ENCODE data around the gene SMAGP. TPM values are rescaled to one million over a fixed set of nuclear protein-coding genes. Genes with fewer than 3 reads are reported as not detected.
"Not testable (repeated sequence)": the region's sequence is repeated elsewhere in the genome, so short reads cannot be mapped to it uniquely, and the experiment has no call there.

The SMAGP gene
- total and polyA plus RNA-seq, 2 of the 13 experiments (the other 11 are each of a cell fraction or from before 2014, with no cell fraction given), result 9.2 TPM

DNA sequence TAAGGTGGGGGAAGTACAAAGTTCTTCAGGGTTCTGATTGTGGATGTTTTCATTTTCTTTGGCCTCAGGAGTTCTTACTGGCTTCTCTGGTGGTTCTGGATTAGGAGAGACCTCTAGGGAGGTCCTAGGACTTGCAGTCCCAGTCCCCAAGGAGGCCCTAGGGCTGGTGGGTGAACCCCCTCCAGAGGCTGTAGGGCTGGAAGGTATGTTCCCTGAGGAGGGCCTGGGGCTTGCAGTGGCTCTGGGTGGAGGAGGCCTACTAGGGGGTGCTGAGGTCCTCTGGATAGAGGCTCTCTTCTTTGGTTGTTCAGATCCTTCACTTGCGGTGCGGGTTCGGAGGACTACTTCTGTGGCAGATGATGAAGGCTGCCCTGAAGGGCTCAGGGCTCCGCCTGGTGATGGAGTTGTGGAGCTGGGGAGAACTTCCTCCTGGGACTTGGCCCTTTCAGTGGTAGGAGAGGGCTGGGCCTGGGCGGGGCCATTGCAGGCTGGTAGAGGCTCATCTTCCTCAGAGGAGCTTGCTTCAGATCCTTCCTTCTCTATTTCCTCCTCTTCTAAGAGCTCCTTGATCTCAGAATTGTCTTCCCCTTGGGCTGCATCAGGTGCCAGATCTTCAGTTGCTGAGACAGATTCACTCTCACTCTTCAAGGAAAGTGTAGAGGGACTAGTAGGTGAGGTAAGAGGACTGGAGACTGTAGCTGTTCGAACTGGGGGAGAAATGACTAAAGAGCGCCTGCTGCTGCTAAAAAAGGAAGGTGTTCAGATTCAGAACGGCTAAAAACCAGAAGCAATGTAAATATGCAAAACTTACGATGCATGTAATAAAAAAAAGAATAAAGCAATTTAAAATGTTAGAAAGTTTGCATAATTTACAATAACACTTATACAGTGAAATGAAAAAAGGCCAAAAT is 21.6 kb upstream of the SMAGP start:
- 3% methylated on average over 5 of the region's 9 CpGs for WGBS (ENCODE audit: low lambda C conversion rate)
- DNase-seq (ENCODE audit: low spot score) (peak; percentile 15), ATAC-seq (peak; percentile 92), FAIRE-seq (peak; percentile 52)
- intact Hi-C loops (cut with micrococcal nuclease; ENCODE audit: unreplicated experiment); H3K4me1 ChIP-seq (ENCODE audit: insufficient read depth, low read length); H4K20me1 ChIP-seq (ENCODE audit: insufficient read depth, low read length); BruUV-seq (replicated peaks); H3K79me2 ChIP-seq (ENCODE audit: insufficient read depth, low read length); H2AFZ ChIP-seq (ENCODE audit: low read length); H3K27ac ChIP-seq (ENCODE audit: extremely low read length, insufficient read depth, low read length); H3K36me3 ChIP-seq (replicated peaks in 1 of 2; ENCODE audit: control insufficient read depth in 1 of 2, insufficient read depth in 2 of 2, low read length in 2 of 2); H3K4me3 ChIP-seq (replicated peaks in 1 of 3; ENCODE audit: insufficient read depth in 1 of 3, low read depth in 2 of 3, low read length in 3 of 3); H3K27me3 ChIP-seq (ENCODE audit: control insufficient read depth in 1 of 2, insufficient read depth in 2 of 2, low read length in 2 of 2); CTCF ChIA-PET (ENCODE audit: low intra/inter-chr PET ratio, low total read pairs); H3K9me3 ChIP-seq (ENCODE audit: low read length); in situ Hi-C loops (cut with HindIII; ENCODE audit: extremely low pct_ligation_motif_present, low pct_unique_long_range_greater_than_20kb); H3K9ac ChIP-seq (ENCODE audit: insufficient read depth, low read depth, low read length): not testable (repeated sequence)
- peak; percentile 31 for TF ChIP-seq STAG1 (CRISPR knock-in tag; IDR thresholded peaks at IDR 0.05)
- TF ChIP-seq, protein P1, sequence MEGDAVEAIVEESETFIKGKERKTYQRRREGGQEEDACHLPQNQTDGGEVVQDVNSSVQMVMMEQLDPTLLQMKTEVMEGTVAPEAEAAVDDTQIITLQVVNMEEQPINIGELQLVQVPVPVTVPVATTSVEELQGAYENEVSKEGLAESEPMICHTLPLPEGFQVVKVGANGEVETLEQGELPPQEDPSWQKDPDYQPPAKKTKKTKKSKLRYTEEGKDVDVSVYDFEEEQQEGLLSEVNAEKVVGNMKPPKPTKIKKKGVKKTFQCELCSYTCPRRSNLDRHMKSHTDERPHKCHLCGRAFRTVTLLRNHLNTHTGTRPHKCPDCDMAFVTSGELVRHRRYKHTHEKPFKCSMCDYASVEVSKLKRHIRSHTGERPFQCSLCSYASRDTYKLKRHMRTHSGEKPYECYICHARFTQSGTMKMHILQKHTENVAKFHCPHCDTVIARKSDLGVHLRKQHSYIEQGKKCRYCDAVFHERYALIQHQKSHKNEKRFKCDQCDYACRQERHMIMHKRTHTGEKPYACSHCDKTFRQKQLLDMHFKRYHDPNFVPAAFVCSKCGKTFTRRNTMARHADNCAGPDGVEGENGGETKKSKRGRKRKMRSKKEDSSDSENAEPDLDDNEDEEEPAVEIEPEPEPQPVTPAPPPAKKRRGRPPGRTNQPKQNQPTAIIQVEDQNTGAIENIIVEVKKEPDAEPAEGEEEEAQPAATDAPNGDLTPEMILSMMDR (CRISPR knock-in tag; IDR thresholded peaks at IDR 0.05), result peak; percentile 41; the same call in 1 of the 2 replicates
- H3K4me2 ChIP-seq (ENCODE audit: low read depth, low read length), result peak overlapping the region; percentile 42; the same call in 1 of the 2 replicates
- POLR2A ChIA-PET, result interaction anchor here (1.0 kb wide), 1 partner anchor 209 kb away, joined by 5 read pairs; no protein-coding TSS in a partner anchor

DNA sequence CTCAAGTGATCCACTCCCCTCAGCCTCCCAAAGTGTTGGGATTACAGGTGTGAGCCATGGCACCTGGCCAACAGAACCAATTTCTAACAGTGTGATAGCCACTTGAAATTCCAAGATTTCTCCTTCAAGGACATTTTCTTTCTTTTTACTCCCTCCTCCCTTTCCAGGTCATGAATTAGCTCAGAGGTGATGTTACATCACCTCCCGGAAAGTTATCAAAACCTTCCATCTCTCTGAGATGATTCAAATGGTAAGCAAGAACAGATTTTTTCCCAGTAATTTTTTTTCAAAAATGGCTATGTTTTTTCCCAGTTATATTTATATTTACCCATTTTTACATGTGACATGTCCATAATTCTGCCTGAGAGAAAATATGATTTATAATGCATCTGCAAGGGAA is 15.6 kb upstream of the SMAGP start:
- Histone ChIP-seq H3K27ac (ENCODE audit: extremely low read length, insufficient read depth, low read length) (no peak overlapping the region), H3K4me1 (ENCODE audit: insufficient read depth, low read length) (no peaks in the 10 kb centered on the region), H3K4me3 (replicated peaks in 1 of 3; ENCODE audit: insufficient read depth in 1 of 3, low read depth in 2 of 3, low read length in 3 of 3) (no peak overlapping the region), H3K79me2 (ENCODE audit: insufficient read depth, low read length) (no peaks in the 10 kb centered on the region), H3K27me3 (ENCODE audit: control insufficient read depth in 1 of 2, insufficient read depth in 2 of 2, low read length in 2 of 2) (peaks cover 0 to 4% of the 10 kb centered on the region in 2 experiments; a peak in 1 of 5 replicates), H3K36me3 (replicated peaks in 1 of 2; ENCODE audit: control insufficient read depth in 1 of 2, insufficient read depth in 2 of 2, low read length in 2 of 2) (no peaks in the 10 kb centered on the region), H3K9me3 (ENCODE audit: low read length) (no peaks in the 10 kb centered on the region), H2AFZ (ENCODE audit: low read length) (no peak overlapping the region), H3K9ac (ENCODE audit: insufficient read depth, low read depth, low read length) (no peak overlapping the region), H4K20me1 (ENCODE audit: insufficient read depth, low read length) (no peaks in the 10 kb centered on the region), H3K4me2 (ENCODE audit: low read depth, low read length) (no peak overlapping the region)
- ATAC-seq (no peak), FAIRE-seq (no peak), DNase-seq (ENCODE audit: low spot score) (no peak)
- in situ Hi-C loops (cut with HindIII; ENCODE audit: extremely low pct_ligation_motif_present, low pct_unique_long_range_greater_than_20kb), result no loop called here
- ChIA-PET POLR2A (no interaction called here), CTCF (ENCODE audit: low intra/inter-chr PET ratio, low total read pairs) (no interaction called here)
- no TSS peak for BruUV-seq (replicated peaks)
- WGBS (ENCODE audit: low lambda C conversion rate), result 29% methylated on average over 1 of the region's 1 CpG
- intact Hi-C loops (cut with micrococcal nuclease; ENCODE audit: unreplicated experiment), result no loop called here
- TF ChIP-seq NFE2L2 (IDR thresholded peaks at IDR 0.05; ENCODE audit: low read length) (no peak), MAF1 (CRISPR knock-in tag; IDR thresholded peaks at IDR 0.05; ENCODE audit: borderline replicate concordance) (no peak), HNF4A (CRISPR knock-in tag; IDR thresholded peaks at IDR 0.05) (no peak), POLR2G (IDR thresholded peaks at IDR 0.05; ENCODE audit: low read depth, low read length) (no peak), ZNF326 (CRISPR knock-in tag; IDR thresholded peaks at IDR 0.05; ENCODE audit: borderline replicate concordance) (no peak), ZNF12 (CRISPR knock-in tag; IDR thresholded peaks at IDR 0.05) (no peak), SMAD3 (CRISPR knock-in tag; IDR thresholded peaks at IDR 0.05) (no peak), RFX5 (IDR thresholded peaks at IDR 0.05; ENCODE audit: low read depth, low read length) (no peak)
- TF ChIP-seq, protein P2, sequence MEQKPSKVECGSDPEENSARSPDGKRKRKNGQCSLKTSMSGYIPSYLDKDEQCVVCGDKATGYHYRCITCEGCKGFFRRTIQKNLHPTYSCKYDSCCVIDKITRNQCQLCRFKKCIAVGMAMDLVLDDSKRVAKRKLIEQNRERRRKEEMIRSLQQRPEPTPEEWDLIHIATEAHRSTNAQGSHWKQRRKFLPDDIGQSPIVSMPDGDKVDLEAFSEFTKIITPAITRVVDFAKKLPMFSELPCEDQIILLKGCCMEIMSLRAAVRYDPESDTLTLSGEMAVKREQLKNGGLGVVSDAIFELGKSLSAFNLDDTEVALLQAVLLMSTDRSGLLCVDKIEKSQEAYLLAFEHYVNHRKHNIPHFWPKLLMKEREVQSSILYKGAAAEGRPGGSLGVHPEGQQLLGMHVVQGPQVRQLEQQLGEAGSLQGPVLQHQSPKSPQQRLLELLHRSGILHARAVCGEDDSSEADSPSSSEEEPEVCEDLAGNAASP (CRISPR knock-in tag; IDR thresholded peaks at IDR 0.05; ENCODE audit: borderline replicate concordance), result no peak
- TF ChIP-seq, protein P3, sequence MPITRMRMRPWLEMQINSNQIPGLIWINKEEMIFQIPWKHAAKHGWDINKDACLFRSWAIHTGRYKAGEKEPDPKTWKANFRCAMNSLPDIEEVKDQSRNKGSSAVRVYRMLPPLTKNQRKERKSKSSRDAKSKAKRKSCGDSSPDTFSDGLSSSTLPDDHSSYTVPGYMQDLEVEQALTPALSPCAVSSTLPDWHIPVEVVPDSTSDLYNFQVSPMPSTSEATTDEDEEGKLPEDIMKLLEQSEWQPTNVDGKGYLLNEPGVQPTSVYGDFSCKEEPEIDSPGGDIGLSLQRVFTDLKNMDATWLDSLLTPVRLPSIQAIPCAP (CRISPR knock-in tag; IDR thresholded peaks at IDR 0.05; ENCODE audit: low read depth), result no peak
- TF ChIP-seq, protein P4, sequence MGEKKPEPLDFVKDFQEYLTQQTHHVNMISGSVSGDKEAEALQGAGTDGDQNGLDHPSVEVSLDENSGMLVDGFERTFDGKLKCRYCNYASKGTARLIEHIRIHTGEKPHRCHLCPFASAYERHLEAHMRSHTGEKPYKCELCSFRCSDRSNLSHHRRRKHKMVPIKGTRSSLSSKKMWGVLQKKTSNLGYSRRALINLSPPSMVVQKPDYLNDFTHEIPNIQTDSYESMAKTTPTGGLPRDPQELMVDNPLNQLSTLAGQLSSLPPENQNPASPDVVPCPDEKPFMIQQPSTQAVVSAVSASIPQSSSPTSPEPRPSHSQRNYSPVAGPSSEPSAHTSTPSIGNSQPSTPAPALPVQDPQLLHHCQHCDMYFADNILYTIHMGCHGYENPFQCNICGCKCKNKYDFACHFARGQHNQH (CRISPR knock-in tag; IDR thresholded peaks at IDR 0.05), result no peak

Data from HepG2 (cell line).